Measurements from ENCODE around the gene ERO1A.
A peak's percentile ranks its signal among the peaks of the same experiment; 100 is the strongest.

ERO1A gene

GRCh38 chr14:52694761-52695480 is 437 bp downstream of the ERO1A start:
- DNase-seq (ENCODE audit: low spot score): peak; percentile 11

GRCh38 chr14:52693532-52693931 is 1.8 kb downstream of the ERO1A start:
- no peak for DNase-seq (ENCODE audit: low spot score)

GRCh38 chr14:52693036-52693435 is 2.3 kb downstream of the ERO1A start:
- no peak for DNase-seq (ENCODE audit: low spot score)

GRCh38 chr14:52692248-52692962 is 3.0 kb downstream of the ERO1A start:
- no peak for DNase-seq (ENCODE audit: low spot score)

- DNase-seq (ENCODE audit: low spot score): no peak
Observed at GRCh38 chr14:52690983-52691760, 4.2 kb downstream of the ERO1A start.

GRCh38 chr14:52686176-52686575 is 9.2 kb downstream of the ERO1A start:
- DNase-seq (ENCODE audit: low spot score): no peak

- DNase-seq (ENCODE audit: low spot score): no peak
Observed at GRCh38 chr14:52683985-52684520, 11.3 kb downstream of the ERO1A start.

GRCh38 chr14:52678591-52678990 is 16.8 kb downstream of the ERO1A start:
- DNase-seq (ENCODE audit: low spot score): no peak

- DNase-seq (ENCODE audit: low spot score): no peak
Observed at GRCh38 chr14:52663850-52664249, 31.5 kb downstream of the ERO1A start.

- DNase-seq (ENCODE audit: low spot score): no peak
Observed at GRCh38 chr14:52661314-52661713, 34.0 kb downstream of the ERO1A start.

GRCh38 chr14:52660832-52661231 is 34.5 kb downstream of the ERO1A start:
- no peak for DNase-seq (ENCODE audit: low spot score)

GRCh38 chr14:52660325-52660724 is 35.0 kb downstream of the ERO1A start:
- no peak for DNase-seq (ENCODE audit: low spot score)

GRCh38 chr14:52656905-52657304 is 38.5 kb downstream of the ERO1A start:
- no peak for DNase-seq (ENCODE audit: low spot score)

- no peak for DNase-seq (ENCODE audit: low spot score)
Observed at GRCh38 chr14:52650774-52651173, 44.6 kb downstream of the ERO1A start.

- no peak for DNase-seq (ENCODE audit: low spot score)
Observed at GRCh38 chr14:52649511-52649910, 45.8 kb downstream of the ERO1A start.

- DNase-seq (ENCODE audit: low spot score): no peak
Observed at GRCh38 chr14:52641745-52642144, 53.6 kb downstream of the ERO1A start.

- no peak for DNase-seq (ENCODE audit: low spot score)
Observed at GRCh38 chr14:52640137-52640536, 55.2 kb downstream of the ERO1A start.

GRCh38 chr14:52619687-52620086 is 75.7 kb downstream of the ERO1A start:
- no peak for DNase-seq (ENCODE audit: low spot score)

GRCh38 chr14:52618602-52619001 is 76.8 kb downstream of the ERO1A start:
- no peak for DNase-seq (ENCODE audit: low spot score)

- DNase-seq (ENCODE audit: low spot score): no peak
Observed at GRCh38 chr14:52610187-52610586, 85.2 kb downstream of the ERO1A start.

- DNase-seq (ENCODE audit: low spot score): no peak
Observed at GRCh38 chr14:52609445-52610044, 85.8 kb downstream of the ERO1A start.

GRCh38 chr14:52607061-52607460 is 88.3 kb downstream of the ERO1A start:
- DNase-seq (ENCODE audit: low spot score): no peak
